H1 (cell line): ENCODE results near the gene MICU1. TPM values are rescaled to one million over a fixed set of nuclear protein-coding genes. Genes with fewer than 3 reads are reported as not detected.

Experiments
- NRF1 ChIP-seq: IDR thresholded peaks from 2 replicates; pipeline ENCODE4 v1.6.1; 2011; ENCODE audit warnings: mild to moderate bottlenecking, low read depth, low read length, improper control_type of control experiment
- polyA plus RNA-seq, 7 experiments: library from polyadenylated mRNA; depleted of rRNA in 3 of 7; stranded (reverse) in 5 of 7; unstranded in 2 of 7; fragments of >200 nt in 5 of 7; fragments of 200-250 nt in 2 of 7; gene quantifications; 1 replicate in 5 of 7; 2 replicates in 1 of 7; 4 replicates in 1 of 7; pipeline versions ENCODE4 v1.2.1 to v1.2.3, GENCODE V29; 2011 to 2013; ENCODE audit warnings: missing spikeins in 2 of 7, mixed read lengths in 2 of 7
- total RNA-seq: library from RNA; stranded (reverse); fragmentation: NEBNext Ultra II Directional; extraction: Animal tissue kit (Norgen Biotek cat#: 25700); gene quantifications from 2 replicates; pipeline ENCODE4 v1.2.1, GENCODE V29; 2021
- TF ChIP-seq, protein P1 (sequence below): fragments of 300-600 bp; sonication (generic); IDR thresholded peaks from 2 replicates; pipeline ENCODE4 v1.7.1; 2012; ENCODE audit warnings: low read length, moderate library complexity, mild to moderate bottlenecking, inconsistent platforms; ENCODE audit not compliant: insufficient replicate concordance

MICU1 gene
- total and polyA plus RNA-seq, 2 of the 8 experiments (the other 6 are each of a cell fraction or from before 2014, with no cell fraction given) = 18.0 to 36.7 TPM

DNA sequence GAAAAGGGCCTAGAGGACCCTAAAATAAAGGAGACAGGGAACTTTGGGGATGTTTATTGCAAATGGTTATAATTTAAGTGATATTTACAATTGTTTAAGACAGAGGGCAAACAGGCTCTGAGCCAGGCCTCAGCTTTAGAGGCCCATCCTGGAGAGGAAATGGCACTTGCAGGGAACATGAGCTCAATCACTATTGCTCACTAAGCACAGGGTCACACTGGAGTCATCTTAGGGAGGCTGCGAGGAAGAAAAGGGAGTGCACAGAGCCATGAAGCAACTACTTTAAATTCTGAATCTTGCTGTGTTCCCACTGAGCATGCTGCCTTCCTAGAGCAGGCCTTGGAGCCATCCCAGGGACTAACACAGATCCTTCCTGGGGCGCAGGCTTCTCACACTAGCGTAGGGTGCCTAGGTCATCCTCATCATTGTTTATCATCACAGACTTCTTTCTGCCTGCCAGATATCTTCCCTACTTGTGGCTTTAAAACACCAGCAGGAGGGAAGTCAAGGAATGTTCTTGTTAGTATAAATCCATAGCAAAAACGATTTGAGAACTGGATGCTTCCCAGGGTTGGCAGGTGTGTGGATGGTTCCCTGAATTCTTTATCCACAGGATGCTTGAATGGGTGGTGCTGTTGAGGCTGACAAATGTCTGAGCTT lies 258.4 kb downstream of the MICU1 start (continued):
- TF ChIP-seq, protein P1, sequence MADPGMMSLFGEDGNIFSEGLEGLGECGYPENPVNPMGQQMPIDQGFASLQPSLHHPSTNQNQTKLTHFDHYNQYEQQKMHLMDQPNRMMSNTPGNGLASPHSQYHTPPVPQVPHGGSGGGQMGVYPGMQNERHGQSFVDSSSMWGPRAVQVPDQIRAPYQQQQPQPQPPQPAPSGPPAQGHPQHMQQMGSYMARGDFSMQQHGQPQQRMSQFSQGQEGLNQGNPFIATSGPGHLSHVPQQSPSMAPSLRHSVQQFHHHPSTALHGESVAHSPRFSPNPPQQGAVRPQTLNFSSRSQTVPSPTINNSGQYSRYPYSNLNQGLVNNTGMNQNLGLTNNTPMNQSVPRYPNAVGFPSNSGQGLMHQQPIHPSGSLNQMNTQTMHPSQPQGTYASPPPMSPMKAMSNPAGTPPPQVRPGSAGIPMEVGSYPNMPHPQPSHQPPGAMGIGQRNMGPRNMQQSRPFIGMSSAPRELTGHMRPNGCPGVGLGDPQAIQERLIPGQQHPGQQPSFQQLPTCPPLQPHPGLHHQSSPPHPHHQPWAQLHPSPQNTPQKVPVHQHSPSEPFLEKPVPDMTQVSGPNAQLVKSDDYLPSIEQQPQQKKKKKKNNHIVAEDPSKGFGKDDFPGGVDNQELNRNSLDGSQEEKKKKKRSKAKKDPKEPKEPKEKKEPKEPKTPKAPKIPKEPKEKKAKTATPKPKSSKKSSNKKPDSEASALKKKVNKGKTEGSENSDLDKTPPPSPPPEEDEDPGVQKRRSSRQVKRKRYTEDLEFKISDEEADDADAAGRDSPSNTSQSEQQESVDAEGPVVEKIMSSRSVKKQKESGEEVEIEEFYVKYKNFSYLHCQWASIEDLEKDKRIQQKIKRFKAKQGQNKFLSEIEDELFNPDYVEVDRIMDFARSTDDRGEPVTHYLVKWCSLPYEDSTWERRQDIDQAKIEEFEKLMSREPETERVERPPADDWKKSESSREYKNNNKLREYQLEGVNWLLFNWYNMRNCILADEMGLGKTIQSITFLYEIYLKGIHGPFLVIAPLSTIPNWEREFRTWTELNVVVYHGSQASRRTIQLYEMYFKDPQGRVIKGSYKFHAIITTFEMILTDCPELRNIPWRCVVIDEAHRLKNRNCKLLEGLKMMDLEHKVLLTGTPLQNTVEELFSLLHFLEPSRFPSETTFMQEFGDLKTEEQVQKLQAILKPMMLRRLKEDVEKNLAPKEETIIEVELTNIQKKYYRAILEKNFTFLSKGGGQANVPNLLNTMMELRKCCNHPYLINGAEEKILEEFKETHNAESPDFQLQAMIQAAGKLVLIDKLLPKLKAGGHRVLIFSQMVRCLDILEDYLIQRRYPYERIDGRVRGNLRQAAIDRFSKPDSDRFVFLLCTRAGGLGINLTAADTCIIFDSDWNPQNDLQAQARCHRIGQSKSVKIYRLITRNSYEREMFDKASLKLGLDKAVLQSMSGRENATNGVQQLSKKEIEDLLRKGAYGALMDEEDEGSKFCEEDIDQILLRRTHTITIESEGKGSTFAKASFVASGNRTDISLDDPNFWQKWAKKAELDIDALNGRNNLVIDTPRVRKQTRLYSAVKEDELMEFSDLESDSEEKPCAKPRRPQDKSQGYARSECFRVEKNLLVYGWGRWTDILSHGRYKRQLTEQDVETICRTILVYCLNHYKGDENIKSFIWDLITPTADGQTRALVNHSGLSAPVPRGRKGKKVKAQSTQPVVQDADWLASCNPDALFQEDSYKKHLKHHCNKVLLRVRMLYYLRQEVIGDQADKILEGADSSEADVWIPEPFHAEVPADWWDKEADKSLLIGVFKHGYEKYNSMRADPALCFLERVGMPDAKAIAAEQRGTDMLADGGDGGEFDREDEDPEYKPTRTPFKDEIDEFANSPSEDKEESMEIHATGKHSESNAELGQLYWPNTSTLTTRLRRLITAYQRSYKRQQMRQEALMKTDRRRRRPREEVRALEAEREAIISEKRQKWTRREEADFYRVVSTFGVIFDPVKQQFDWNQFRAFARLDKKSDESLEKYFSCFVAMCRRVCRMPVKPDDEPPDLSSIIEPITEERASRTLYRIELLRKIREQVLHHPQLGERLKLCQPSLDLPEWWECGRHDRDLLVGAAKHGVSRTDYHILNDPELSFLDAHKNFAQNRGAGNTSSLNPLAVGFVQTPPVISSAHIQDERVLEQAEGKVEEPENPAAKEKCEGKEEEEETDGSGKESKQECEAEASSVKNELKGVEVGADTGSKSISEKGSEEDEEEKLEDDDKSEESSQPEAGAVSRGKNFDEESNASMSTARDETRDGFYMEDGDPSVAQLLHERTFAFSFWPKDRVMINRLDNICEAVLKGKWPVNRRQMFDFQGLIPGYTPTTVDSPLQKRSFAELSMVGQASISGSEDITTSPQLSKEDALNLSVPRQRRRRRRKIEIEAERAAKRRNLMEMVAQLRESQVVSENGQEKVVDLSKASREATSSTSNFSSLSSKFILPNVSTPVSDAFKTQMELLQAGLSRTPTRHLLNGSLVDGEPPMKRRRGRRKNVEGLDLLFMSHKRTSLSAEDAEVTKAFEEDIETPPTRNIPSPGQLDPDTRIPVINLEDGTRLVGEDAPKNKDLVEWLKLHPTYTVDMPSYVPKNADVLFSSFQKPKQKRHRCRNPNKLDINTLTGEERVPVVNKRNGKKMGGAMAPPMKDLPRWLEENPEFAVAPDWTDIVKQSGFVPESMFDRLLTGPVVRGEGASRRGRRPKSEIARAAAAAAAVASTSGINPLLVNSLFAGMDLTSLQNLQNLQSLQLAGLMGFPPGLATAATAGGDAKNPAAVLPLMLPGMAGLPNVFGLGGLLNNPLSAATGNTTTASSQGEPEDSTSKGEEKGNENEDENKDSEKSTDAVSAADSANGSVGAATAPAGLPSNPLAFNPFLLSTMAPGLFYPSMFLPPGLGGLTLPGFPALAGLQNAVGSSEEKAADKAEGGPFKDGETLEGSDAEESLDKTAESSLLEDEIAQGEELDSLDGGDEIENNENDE = no peak
- TF ChIP-seq NRF1 = no peak
